HepG2 (cell line): ENCODE data around the gene SOX8. TPM values are rescaled to one million over a fixed set of nuclear protein-coding genes. Genes with fewer than 3 reads are reported as not detected.

ENCODE experiments used
- ATAC-seq: fragments of 200-7000 bp; cut with Tn5 transposase; 3 replicates; pipeline ENCODE4 v1.9.1; 2020; ENCODE audit warnings: mild to moderate bottlenecking, moderate library complexity
- BruUV-seq: library from RNA; stranded (reverse); fragments of 400-500 nt; replicated peaks from 2 replicates; lab custom pipeline; 2021; lab: Mats Ljungman, UMichigan
- CTCF ChIA-PET: fragments of 300-600 bp; formaldehyde crosslinking; extraction: SDS; loops from one replicate; lab custom pipeline; 2021; ENCODE audit warnings: low total read pairs, inconsistent platforms, low intra/inter-chr PET ratio; lab: Yijun Ruan, JAX
- POLR2A ChIA-PET: fragments of 350-600 bp; sonication (Branson Sonifier 250); formaldehyde crosslinking; loops from one replicate; lab custom pipeline; 2020; ENCODE audit warnings: antibody characterized with exemption, inconsistent platforms; lab: Yijun Ruan, JAX
- DNase-seq: peaks from one replicate; pipeline ENCODE4 v3.0.0-alpha.2; 2015; ENCODE audit warnings: low spot score
- FAIRE-seq: peaks from 3 replicates; lab custom pipeline; 2011; peaks lifted over from hg19 to GRCh38; lab: Jason Lieb, UNC
- H2AFZ ChIP-seq: one replicate; pipeline ENCODE4 v1.6.1; 2011; ENCODE audit warnings: low read length, inconsistent platforms
- H3K27ac ChIP-seq: fragments of 300-600 bp; 3 replicates; pipeline ENCODE4 v1.8.0; 2011; ENCODE audit warnings: mixed run types, mild to moderate bottlenecking, mixed read lengths, low read length, inconsistent platforms; ENCODE audit not compliant: insufficient read depth; ENCODE audit errors: extremely low read length
- H3K27me3 ChIP-seq, 2 experiments: fragments of 200-600 bp in 1 of 2; 2 replicates in 1 of 2; 3 replicates in 1 of 2; pipeline versions ENCODE4 v1.6.0 to v1.8.0; 2011; ENCODE audit warnings: low read length in 2 of 2, mild to moderate bottlenecking in 2 of 2, moderate library complexity in 2 of 2, inconsistent platforms in 1 of 2; ENCODE audit not compliant: insufficient read depth in 2 of 2, control insufficient read depth in 1 of 2
- H3K36me3 ChIP-seq, 2 experiments: fragments of 200-600 bp in 1 of 2; replicated peaks in 1 of 2; 2 replicates in 1 of 2; 3 replicates in 1 of 2; pipeline versions ENCODE4 v1.5.1 to v1.8.0; 2011; ENCODE audit warnings: low read length in 2 of 2, inconsistent platforms in 1 of 2; ENCODE audit not compliant: insufficient read depth in 2 of 2, control insufficient read depth in 1 of 2
- H3K4me1 ChIP-seq: 2 replicates; pipeline ENCODE4 v1.5.1; 2012; ENCODE audit warnings: low read length, inconsistent platforms; ENCODE audit not compliant: insufficient read depth
- H3K4me2 ChIP-seq: 2 replicates; pipeline ENCODE4 v1.6.0; 2011; ENCODE audit warnings: low read depth, low read length, inconsistent platforms
- H3K4me3 ChIP-seq, 3 experiments: fragments of 200-600 bp in 1 of 3; sonication (generic), shearing (Covaris generic) in 1 of 3; replicated peaks in 1 of 3; 2 replicates each; pipeline ENCODE4 v1.5.1; 2011 to 2016; ENCODE audit warnings: low read length in 3 of 3, inconsistent platforms in 2 of 3, low read depth in 2 of 3, mild to moderate bottlenecking in 2 of 3, control low read depth in 1 of 3, mixed read lengths in 1 of 3; ENCODE audit not compliant: insufficient read depth in 1 of 3
- H3K79me2 ChIP-seq: one replicate; pipeline ENCODE4 v1.6.1; 2011; ENCODE audit warnings: low read length, inconsistent platforms; ENCODE audit not compliant: insufficient read depth
- H3K9ac ChIP-seq: 2 replicates; pipeline ENCODE4 v1.6.0; 2011; ENCODE audit warnings: mild to moderate bottlenecking, low read depth, low read length, inconsistent platforms; ENCODE audit not compliant: insufficient read depth
- H3K9me3 ChIP-seq: 2 replicates; pipeline ENCODE4 v1.5.1; 2012; ENCODE audit warnings: mild to moderate bottlenecking, low read length
- H4K20me1 ChIP-seq: 2 replicates; pipeline ENCODE4 v1.6.0; 2011; ENCODE audit warnings: inconsistent platforms, mild to moderate bottlenecking, low read length, moderate library complexity; ENCODE audit not compliant: insufficient read depth
- AFF4 ChIP-seq: sonication (generic); formaldehyde crosslinking; IDR thresholded peaks from 2 replicates; pipeline ENCODE4 v1.4.0; 2020; ENCODE audit warnings: missing genetic modification reagents
- CHD2 ChIP-seq: IDR thresholded peaks from 2 replicates; pipeline ENCODE4 v1.6.1; 2011; ENCODE audit warnings: low read depth, low read length, improper control_type of control experiment
- KAT8 ChIP-seq: IDR thresholded peaks from 2 replicates; pipeline ENCODE4 v1.6.1; 2016; ENCODE audit warnings: missing genetic modification reagents, missing compliant biosample characterization
- MTF2 ChIP-seq: sonication (generic); formaldehyde crosslinking; IDR thresholded peaks from 2 replicates; pipeline ENCODE4 v1.5.0; 2020; ENCODE audit warnings: missing genetic modification reagents, borderline replicate concordance
- NFKBIZ ChIP-seq: IDR thresholded peaks from 2 replicates; pipeline ENCODE4 v1.6.1; 2018; ENCODE audit warnings: missing genetic modification reagents, missing compliant biosample characterization
- POGZ ChIP-seq: sonication (generic); formaldehyde crosslinking; IDR thresholded peaks from 2 replicates; pipeline ENCODE4 v1.4.0; 2020; ENCODE audit warnings: mild to moderate bottlenecking, missing genetic modification reagents
- PRPF4 ChIP-seq: fragments of 200-400 bp; formaldehyde crosslinking; IDR thresholded peaks from 2 replicates; pipeline ENCODE4 v1.6.1; 2016; ENCODE audit warnings: low read length, low read depth; ENCODE audit not compliant: poor library complexity, severe bottlenecking
- SP1 ChIP-seq, 2 experiments: fragments of 450-650 bp in 1 of 2; sonication (generic) in 1 of 2; formaldehyde crosslinking in 1 of 2; IDR thresholded peaks; 2 replicates each; pipeline versions ENCODE4 v1.4.0 to v1.6.1; 2016 to 2020; ENCODE audit warnings: missing genetic modification reagents in 1 of 2
- SRSF4 ChIP-seq: fragments of 200-400 bp; formaldehyde crosslinking; IDR thresholded peaks from one replicate; pipeline ENCODE4 v1.6.1; 2018; ENCODE audit warnings: mild to moderate bottlenecking, low read depth, low read length, moderate library complexity; ENCODE audit not compliant: poor library complexity, severe bottlenecking
- ZNF121 ChIP-seq: sonication (generic); formaldehyde crosslinking; IDR thresholded peaks from 2 replicates; pipeline ENCODE4 v1.5.0; 2020; ENCODE audit warnings: mild to moderate bottlenecking, missing genetic modification reagents
- ZNF281 ChIP-seq: sonication (generic); formaldehyde crosslinking; IDR thresholded peaks from 2 replicates; pipeline ENCODE4 v1.4.0; 2020; ENCODE audit warnings: missing genetic modification reagents, borderline replicate concordance
- ZNF343 ChIP-seq: sonication (generic); formaldehyde crosslinking; IDR thresholded peaks from 2 replicates; pipeline ENCODE4 v1.4.0; 2020; ENCODE audit warnings: mild to moderate bottlenecking, missing genetic modification reagents
- WGBS: methylation state at CpG from one replicate; pipeline ENCODE4 v1.1.6; 2017; ENCODE audit warnings: low lambda C conversion rate; 5-methylcytosine and 5-hydroxymethylcytosine counted together
- in situ Hi-C: cut with HindIII; loops from 2 replicates; pipeline ENCODE4 v1.10.0; 2017; ENCODE audit warnings: low pct_unique_long_range_greater_than_20kb; ENCODE audit not compliant: extremely low pct_ligation_motif_present
- intact Hi-C: fragments of 100-400 bp; cut with micrococcal nuclease; formaldehyde crosslinking; loops from one replicate; pipeline ENCODE4 v1.10.0; 2022; ENCODE audit not compliant: unreplicated experiment
- polyA plus RNA-seq, 8 experiments: library from polyadenylated mRNA; depleted of rRNA in 3 of 8; stranded (reverse) in 7 of 8; unstranded in 1 of 8; fragments of >200 nt; fragmentation: Illumina TruSeq in 4 of 8; extraction: Trizol in 4 of 8; gene quantifications; 2 replicates each; pipeline versions ENCODE4 v1.2.1 to v1.2.3, GENCODE V29; 2011 to 2016; ENCODE audit warnings: low read depth in 4 of 8, missing spikeins in 1 of 8, mixed read lengths in 1 of 8; ENCODE audit not compliant: insufficient read depth in 1 of 8
- total RNA-seq, 5 experiments: library from RNA; depleted of rRNA; stranded (reverse); fragments of >200 nt; fragmentation: Illumina TruSeq; extraction: Trizol; gene quantifications; 2 replicates each; pipeline ENCODE4 v1.2.3, GENCODE V29; 2016; ENCODE audit warnings: low read depth in 1 of 5
- TF ChIP-seq, protein P1 (sequence below): IDR thresholded peaks from 2 replicates; pipeline ENCODE4 v1.6.1; 2018; ENCODE audit warnings: missing genetic modification reagents, mild to moderate bottlenecking, missing compliant biosample characterization

SOX8 gene
- total and polyA plus RNA-seq, 2 of the 13 experiments (the other 11 are each of a cell fraction or from before 2014, with no cell fraction given): 0.20 to 0.28 TPM

GRCh38 chr16:991345-991744 is 9.8 kb downstream of the SOX8 start (continued):
- TF ChIP-seq AFF4 (CRISPR knock-in tag): no peak

DNA sequence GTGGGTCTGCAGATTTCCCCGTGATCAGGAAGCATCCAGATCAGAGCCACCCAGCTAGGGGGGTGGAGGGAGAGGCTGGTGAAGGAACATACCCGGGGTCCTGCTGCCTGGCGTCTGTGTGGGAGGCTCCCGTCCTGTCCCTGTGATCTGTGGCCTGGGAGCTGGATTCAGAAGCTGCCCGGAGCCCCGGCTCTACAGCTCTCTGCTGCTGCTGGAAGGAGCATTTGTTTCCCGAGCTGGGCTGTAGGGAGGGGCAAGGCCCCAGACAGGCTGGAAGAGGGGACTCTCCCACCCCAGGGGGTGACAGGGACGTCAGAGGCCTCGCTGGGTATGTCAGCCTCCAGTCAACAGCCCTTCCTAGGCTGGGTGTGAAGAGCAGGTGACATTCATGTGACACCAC is 10.2 kb downstream of the SOX8 start:
- BruUV-seq: no TSS peak
- no peak for ATAC-seq
- TF ChIP-seq POGZ (CRISPR knock-in tag) (no peak), SP1 (IDR thresholded peaks at IDR 0.05) (no peak), SP1 (CRISPR knock-in tag; IDR thresholded peaks at IDR 0.05) (no peak), MTF2 (no peak), ZNF121 (CRISPR knock-in tag) (no peak), PRPF4 (no peak), SRSF4 (no peak), CHD2 (no peak), ZNF343 (CRISPR knock-in tag) (no peak), KAT8 (no peak), NFKBIZ (CRISPR knock-in tag) (no peak), ZNF281 (CRISPR knock-in tag) (no peak)
- TF ChIP-seq, protein P1, sequence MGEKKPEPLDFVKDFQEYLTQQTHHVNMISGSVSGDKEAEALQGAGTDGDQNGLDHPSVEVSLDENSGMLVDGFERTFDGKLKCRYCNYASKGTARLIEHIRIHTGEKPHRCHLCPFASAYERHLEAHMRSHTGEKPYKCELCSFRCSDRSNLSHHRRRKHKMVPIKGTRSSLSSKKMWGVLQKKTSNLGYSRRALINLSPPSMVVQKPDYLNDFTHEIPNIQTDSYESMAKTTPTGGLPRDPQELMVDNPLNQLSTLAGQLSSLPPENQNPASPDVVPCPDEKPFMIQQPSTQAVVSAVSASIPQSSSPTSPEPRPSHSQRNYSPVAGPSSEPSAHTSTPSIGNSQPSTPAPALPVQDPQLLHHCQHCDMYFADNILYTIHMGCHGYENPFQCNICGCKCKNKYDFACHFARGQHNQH: no peak

More for the DNA sequence above, 10.2 kb downstream of the SOX8 start:
- Histone ChIP-seq H2AFZ (no peak overlapping the region), H3K4me2 (no peak overlapping the region), H3K36me3 (no peaks in the 10 kb centered on the region), H3K27me3 (peaks cover 10 to 77% of the 10 kb centered on the region in 2 experiments), H3K79me2 (no peaks in the 10 kb centered on the region), H4K20me1 (no peaks in the 10 kb centered on the region), H3K4me3 (no peak overlapping the region), H3K4me1 (no peaks in the 10 kb centered on the region), H3K9ac (no peak overlapping the region), H3K27ac (no peak overlapping the region), H3K9me3 (no peaks in the 10 kb centered on the region)
- CTCF ChIA-PET: no interaction called here
- FAIRE-seq (no peak), DNase-seq (no peak)
- 33% methylated on average over 3 of the region's 9 CpGs for WGBS
- in situ Hi-C loops: no loop called here
- intact Hi-C loops: no loop called here
- POLR2A ChIA-PET: no interaction called here
